HG03571 (cell line): Measurements from ENCODE around the gene PARD3.
"Not testable (repeated sequence)": the region's sequence is repeated elsewhere in the genome, so short reads cannot be mapped to it uniquely, and the experiment has no call there.

Experiments used
- ATAC-seq: cut with Tn5 transposase; IDR thresholded peaks from one replicate; pipeline ENCODE4 v1.9.1; 2021; ENCODE audit not compliant: unreplicated experiment

The PARD3 gene

DNA sequence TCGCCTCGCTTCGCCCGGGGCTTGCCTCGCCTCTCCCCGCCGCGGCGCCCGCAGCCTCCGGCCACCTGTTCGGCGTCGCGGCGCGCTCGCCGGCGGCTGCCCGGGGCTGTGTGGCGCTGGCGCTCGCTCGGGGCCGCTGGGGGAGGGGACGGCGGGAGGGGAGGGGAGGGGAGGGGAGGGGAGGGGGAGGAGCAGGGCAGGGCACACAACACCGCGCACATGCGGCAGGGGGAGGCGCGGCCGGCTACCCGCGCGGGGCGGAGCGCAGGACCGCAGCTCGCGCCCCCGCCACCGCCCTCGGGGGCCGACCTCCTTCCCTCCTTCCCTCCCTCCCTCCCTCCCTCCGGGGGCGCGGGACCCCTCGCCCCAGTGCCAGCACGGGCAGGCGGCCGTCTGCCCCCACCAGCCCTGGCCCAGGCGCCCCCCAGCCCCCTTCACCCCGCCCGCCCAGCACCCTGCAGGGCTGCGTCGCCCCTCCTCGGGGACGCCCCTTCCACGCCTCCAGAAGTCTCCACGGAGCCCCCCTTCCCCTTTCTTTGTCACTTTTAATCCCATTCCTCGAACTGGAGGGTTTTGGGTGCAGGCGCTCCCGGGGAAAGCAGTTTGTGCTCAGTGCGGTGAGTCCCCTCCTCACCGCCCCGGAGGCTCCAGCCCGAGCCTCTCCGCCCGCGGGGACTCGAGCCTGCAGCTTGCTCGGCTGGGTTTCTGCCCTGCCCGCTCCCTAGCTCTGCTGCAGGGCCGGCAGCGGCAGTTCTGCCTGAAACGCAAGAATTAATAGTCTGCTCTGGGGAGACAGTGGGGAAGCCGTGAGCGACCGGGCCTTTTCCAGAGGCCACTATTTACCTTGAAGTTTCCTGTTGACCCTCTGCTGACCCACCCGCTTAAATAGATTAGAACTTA lies at the start of gene PARD3:
TSS of gene PARD3 (minus strand) at position 112 of the 900 bp plus-strand sequence. CDS start 301 bp downstream, outside the sequence.
- ATAC-seq = peak; percentile 51

- ATAC-seq = no peak
These were observed 49.3 kb upstream of the PARD3 start for GRCh38 chr10:34864149-34865067.

DNA sequence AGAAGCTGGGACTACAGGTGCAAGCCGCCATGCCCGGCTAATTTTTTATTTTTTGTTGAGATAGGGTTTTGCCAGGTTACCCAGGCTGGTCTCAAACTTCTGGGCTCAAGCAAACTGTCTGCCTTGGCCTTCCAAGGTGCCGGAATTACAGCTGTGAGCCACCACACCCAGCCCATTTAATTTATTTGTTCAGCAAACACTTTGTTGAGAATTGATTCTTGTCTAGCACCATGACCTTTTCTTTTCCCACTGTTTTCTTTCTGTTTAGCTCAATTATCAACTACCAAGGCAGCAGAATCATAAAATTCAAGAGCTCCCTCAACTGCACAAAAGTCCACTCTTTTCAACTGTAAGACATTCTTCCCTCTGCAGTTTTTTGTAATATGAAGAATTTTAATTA lies 47.8 kb upstream of the PARD3 start:
- ATAC-seq = no peak

GRCh38 chr10:34861293-34862021 lies 46.4 kb upstream of the PARD3 start:
- no peak for ATAC-seq

GRCh38 chr10:34859170-34859569 lies 44.1 kb upstream of the PARD3 start:
- ATAC-seq = no peak

DNA sequence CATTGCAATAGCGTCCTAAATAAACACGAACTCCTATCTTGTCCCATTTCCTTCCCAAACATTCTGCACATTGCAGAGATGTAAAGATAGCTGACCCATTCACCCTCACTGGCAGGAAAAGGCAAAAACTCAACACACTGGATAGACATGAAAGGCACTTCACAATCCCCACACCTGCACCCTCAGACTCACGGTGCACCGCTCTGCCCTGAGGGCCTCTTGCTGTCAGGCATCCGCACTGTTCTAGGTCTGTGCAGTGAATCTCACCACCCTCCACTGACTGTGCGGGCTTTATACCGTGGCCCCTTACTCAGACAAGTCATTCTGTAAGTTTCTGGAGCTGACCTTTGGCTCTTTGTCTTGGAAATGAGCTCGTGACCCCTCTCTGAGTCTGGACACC lies 42.9 kb upstream of the PARD3 start:
- ATAC-seq = no peak

DNA sequence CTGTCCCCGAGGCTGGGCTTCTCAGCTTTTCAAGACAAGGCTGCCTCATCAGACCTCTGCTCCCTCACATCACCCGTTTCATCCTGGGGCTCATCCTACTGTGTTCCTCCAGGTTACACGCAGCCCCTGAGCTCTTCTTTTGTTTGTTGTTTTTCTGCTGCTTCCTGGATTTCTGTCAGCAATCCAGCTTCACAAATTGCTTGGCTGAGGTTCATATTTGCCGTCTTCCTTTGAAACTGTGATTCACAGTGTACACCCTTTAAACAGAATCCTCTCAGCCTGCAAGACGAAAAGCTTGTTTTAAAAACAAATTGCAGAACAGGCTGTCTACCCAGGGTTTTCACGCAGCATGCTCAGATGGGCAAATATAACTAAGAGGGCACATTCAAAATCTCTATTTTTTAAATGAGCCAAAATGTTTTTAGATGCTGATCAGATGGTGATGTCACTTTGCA lies 39.1 kb upstream of the PARD3 start:
- no peak for ATAC-seq

DNA sequence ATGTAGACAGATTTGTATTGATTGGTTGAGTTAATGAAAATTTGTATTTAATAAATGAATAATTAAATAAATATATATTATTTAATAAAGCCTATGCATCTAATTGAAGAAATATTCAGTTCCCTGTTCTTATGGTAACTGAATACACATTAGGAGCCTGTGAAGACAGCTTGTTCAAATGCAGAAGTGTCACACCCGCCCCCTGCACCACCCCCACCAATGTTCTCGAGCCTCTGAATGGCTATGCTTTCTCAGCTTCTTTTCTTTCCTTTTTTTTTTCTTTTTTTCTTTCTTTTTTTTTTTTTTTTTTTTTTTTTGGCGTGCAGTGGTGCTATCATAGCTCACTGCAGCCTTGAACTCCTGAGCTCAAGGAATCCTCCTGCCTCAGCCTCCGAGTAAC lies 38.3 kb upstream of the PARD3 start:
- no peak for ATAC-seq

DNA sequence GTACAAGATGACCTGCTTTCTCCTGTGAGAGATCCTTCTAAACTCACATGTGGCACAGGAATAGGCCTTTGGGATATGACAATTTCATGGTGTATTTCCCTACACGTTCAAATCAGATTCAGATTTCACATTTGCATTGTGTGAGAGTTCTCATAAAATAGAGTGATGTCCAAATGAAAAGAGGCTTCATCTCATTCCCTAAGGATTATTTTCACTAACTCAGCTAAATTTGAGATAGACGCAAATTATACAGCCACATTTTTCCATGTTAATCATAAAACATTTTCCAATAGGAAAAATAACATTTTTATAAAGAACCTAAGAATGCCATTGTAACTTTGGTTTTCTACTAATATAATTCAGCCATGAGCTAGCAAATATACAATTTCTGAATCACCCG lies 35.5 kb upstream of the PARD3 start:
- ATAC-seq = no peak

DNA sequence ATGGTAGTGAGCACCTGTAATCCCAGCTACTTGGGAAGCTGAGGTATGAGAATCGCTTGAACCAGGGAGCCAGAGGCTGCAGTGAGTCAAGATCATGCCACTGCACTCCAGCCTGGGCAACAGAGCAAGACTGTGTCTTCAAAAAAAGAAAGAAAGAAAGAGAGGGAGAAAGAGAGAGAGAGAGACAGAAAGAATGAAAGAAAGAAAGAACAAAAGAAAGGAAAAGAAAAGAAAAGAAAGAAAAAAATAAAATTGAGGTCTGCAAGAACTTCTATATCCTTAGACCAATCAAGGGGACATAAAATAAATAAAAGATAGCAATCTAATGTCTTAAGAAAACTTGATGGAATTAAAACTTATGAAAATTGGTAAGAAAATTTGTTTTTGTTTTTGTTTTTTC lies 34.9 kb upstream of the PARD3 start:
- no peak for ATAC-seq

GRCh38 chr10:34845070-34845469 lies 30.0 kb upstream of the PARD3 start:
- no peak for ATAC-seq

- no peak for ATAC-seq
These were observed 29.4 kb upstream of the PARD3 start for GRCh38 chr10:34844448-34844847.

DNA sequence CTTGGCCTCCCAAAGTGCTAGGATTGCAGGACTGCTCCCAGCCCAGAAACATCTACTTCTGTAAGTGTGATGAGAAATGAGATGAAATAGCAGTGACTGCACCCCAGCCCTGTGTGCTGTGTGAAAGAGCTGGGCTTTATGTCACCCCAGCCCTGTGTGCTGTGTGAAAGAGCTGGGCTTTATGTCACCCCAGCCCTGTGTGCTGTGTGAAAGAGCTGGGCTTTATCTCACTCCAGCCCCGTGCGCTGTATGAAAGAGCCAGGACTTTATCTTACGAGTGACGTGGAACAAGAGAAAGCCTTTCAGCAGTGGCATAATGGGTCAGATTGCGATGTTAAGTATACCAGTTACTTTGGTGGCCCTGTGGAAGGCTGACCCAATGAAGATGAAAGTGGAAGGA lies 28.4 kb upstream of the PARD3 start:
- not testable (repeated sequence) for ATAC-seq

GRCh38 chr10:34838366-34838900 lies 23.3 kb upstream of the PARD3 start:
- no peak for ATAC-seq

DNA sequence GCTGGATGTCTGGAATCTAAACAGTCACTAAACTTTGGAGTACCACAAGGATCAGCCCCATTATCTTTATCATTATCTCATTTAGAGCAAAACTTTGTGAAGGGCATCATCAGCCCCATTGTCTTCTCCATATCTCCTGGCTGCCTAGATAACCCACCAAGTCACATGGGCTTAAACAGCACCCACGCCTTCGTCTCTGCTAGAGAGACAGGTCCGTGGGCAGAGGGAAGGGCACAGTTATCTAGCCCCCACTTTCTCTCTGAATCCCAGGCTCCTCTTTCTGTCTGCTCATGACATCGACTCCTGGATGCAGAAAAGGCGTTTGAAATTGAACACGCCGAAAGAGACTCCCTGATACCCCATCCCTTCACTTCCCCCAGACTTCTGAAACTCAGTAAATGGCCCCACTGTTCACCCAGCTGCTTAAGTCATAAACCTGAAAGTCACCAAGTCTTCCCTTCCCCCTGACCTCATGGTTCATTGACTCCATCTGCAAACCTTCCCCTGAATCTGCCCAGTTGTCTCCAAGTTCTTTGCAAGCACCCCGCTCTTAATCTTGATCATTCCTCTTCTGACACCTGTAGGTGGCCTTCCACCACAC lies 20.9 kb upstream of the PARD3 start:
- no peak for ATAC-seq

GRCh38 chr10:34834274-34834673 lies 19.2 kb upstream of the PARD3 start:
- ATAC-seq = no peak

GRCh38 chr10:34830217-34830822 lies 15.2 kb upstream of the PARD3 start:
- ATAC-seq = no peak

GRCh38 chr10:34826857-34827766 lies 12.0 kb upstream of the PARD3 start:
- no peak for ATAC-seq

GRCh38 chr10:34826221-34826620 lies 11.1 kb upstream of the PARD3 start:
- ATAC-seq = no peak
